Amygdala (tissue), 56 donors: Measurements from ENCODE around the gene DNAJC1.
"Not testable (repeated sequence)": the region's sequence is repeated elsewhere in the genome, so short reads cannot be mapped to it uniquely, and the experiment has no call there.

Source experiments
- DNase-seq, 56 donors: peaks; one replicate each; lab custom pipeline; 2025; lab: John Stamatoyannopoulos, UW

The DNAJC1 gene

GRCh38 chr10:21834574-21834973 is 169.0 kb downstream of the DNAJC1 start:
- not testable (repeated sequence) for DNase-seq

- DNase-seq = no peak
These were observed 170.8 kb downstream of the DNAJC1 start for GRCh38 chr10:21832821-21833130.

GRCh38 chr10:21831986-21832820 is 171.3 kb downstream of the DNAJC1 start:
- DNase-seq = no peak

- no peak for DNase-seq
These were observed 173.5 kb downstream of the DNAJC1 start for GRCh38 chr10:21830037-21830436.

GRCh38 chr10:21827308-21827707 is 176.2 kb downstream of the DNAJC1 start:
- no peak for DNase-seq

GRCh38 chr10:21826725-21827124 is 176.8 kb downstream of the DNAJC1 start:
- DNase-seq = no peak

GRCh38 chr10:21825345-21825744 is 178.2 kb downstream of the DNAJC1 start:
- no peak for DNase-seq

GRCh38 chr10:21824409-21824808 is 179.1 kb downstream of the DNAJC1 start:
- DNase-seq = no peak

GRCh38 chr10:21823617-21824016 is 179.9 kb downstream of the DNAJC1 start:
- DNase-seq = no peak

- not testable (repeated sequence) for DNase-seq
These were observed 181.3 kb downstream of the DNAJC1 start for GRCh38 chr10:21822273-21822672.

- no peak for DNase-seq
These were observed 182.6 kb downstream of the DNAJC1 start for GRCh38 chr10:21820952-21821351.

- DNase-seq = not testable (repeated sequence)
These were observed 185.1 kb downstream of the DNAJC1 start for GRCh38 chr10:21818416-21818815.

- DNase-seq = no peak
These were observed 188.7 kb downstream of the DNAJC1 start for GRCh38 chr10:21814866-21815265.

GRCh38 chr10:21813946-21814345 is 189.6 kb downstream of the DNAJC1 start:
- no peak for DNase-seq

- DNase-seq = no peak
These were observed 192.3 kb downstream of the DNAJC1 start for GRCh38 chr10:21811245-21811585.

GRCh38 chr10:21810582-21811244 is 192.8 kb downstream of the DNAJC1 start:
- no peak for DNase-seq

GRCh38 chr10:21808550-21808949 is 195.0 kb downstream of the DNAJC1 start:
- DNase-seq = no peak

GRCh38 chr10:21807180-21807579 is 196.3 kb downstream of the DNAJC1 start:
- peak in 1 of 56 donors; percentile 1 for DNase-seq

- DNase-seq = no peak
These were observed 200.2 kb downstream of the DNAJC1 start for GRCh38 chr10:21803374-21803773.

- no peak for DNase-seq
These were observed 201.9 kb downstream of the DNAJC1 start for GRCh38 chr10:21801609-21802008.

GRCh38 chr10:21797984-21798765 is 205.4 kb downstream of the DNAJC1 start:
- no peak for DNase-seq
